Heart left ventricle (tissue), 13 donors: ENCODE data around the gene ETV6.

Source experiments
- POLR2A ChIP-seq, 2 donors: fragments of 450-650 bp; IDR thresholded peaks; one replicate each; pipeline ENCODE4 v1.6.1; 2017; ENCODE audit warnings: antibody characterized with exemption in 2 of 2, mild to moderate bottlenecking in 2 of 2, moderate library complexity in 2 of 2
- TF ChIP-seq, protein P1 (sequence below), 12 donors: fragments of 200-600 bp; sonication (generic) in 4 of 12; IDR thresholded peaks; one replicate each; pipeline versions ENCODE4 v1.5.0 to v1.8.0; 2018 to 2022; ENCODE audit warnings: antibody characterized with exemption in 12 of 12, mild to moderate bottlenecking in 5 of 12
- donor health status: ischemic (EF 13 %, LVEDD 7.1; RV severe dilation, severe dysfunction).
- donor health status: DM: no; HTN: yes; CAD: no.
- donor health status: DM: no; HTN: no; CAD: no.
- donor health status: ischemic (EF 25% LVEDD 6.9; RV normal size, moderate dysfunction).
- donor health status: ischemic (EF 25% LVEDD 5.7; RV mildly dilated, moderate dysfunction).
- donor health status: ischemic (EF 35%, LVEDD 5.7; RV mildly dilated, moderate dysfunction).
- donor health status: nonischemic (EF 11% LVEDD 7.7; RV severe dilation, severe dysfunction).
- donor health status: DM: yes; HTN: yes; CAD: no.
- donor health status: PGD.
- donor health status: ischemic (EF 29% LVEDD 5.4; RV normal size, mild dysfunction).
- donor health status: nonischemic (EF 23%, LVEDD 6.1; RV moderate dilation, normal function).

DNA sequence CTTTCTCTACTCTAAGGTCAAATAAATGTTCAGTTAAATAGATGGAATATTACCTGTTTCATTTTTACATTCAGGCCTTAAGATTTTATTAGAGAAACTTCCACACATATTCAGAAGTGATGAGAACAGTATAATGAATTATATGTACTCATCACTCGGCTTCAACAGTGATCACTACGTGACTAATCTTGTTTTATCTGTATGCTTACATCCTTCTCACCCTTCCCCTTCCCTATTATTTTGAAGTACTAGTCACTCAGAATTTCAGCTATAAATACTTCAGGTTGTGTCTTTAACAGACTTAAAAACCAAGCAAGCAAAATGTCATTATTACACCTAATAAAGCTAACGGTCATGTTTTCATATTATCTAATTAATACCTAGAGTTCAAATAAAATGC is 34.9 kb downstream of the ETV6 start:
- TF ChIP-seq, protein P1, sequence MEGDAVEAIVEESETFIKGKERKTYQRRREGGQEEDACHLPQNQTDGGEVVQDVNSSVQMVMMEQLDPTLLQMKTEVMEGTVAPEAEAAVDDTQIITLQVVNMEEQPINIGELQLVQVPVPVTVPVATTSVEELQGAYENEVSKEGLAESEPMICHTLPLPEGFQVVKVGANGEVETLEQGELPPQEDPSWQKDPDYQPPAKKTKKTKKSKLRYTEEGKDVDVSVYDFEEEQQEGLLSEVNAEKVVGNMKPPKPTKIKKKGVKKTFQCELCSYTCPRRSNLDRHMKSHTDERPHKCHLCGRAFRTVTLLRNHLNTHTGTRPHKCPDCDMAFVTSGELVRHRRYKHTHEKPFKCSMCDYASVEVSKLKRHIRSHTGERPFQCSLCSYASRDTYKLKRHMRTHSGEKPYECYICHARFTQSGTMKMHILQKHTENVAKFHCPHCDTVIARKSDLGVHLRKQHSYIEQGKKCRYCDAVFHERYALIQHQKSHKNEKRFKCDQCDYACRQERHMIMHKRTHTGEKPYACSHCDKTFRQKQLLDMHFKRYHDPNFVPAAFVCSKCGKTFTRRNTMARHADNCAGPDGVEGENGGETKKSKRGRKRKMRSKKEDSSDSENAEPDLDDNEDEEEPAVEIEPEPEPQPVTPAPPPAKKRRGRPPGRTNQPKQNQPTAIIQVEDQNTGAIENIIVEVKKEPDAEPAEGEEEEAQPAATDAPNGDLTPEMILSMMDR (IDR thresholded peaks at IDR 0.05) = no peak
- TF ChIP-seq POLR2A (IDR thresholded peaks at IDR 0.05) = no peak
